Breast epithelium (tissue), 4 donors: ENCODE results near the gene CAMSAP1. TPM values are rescaled to one million over a fixed set of nuclear protein-coding genes. Genes with fewer than 3 reads are reported as not detected.
A peak's percentile ranks its signal among the peaks of the same experiment; 100 is the strongest.

Experiments
- DNase-seq, 2 donors: peaks; one replicate each; pipeline ENCODE4 v3.0.0-alpha.2; 2019; ENCODE audit warnings: low spot score in 2 of 2
- H3K27ac ChIP-seq, 2 donors: fragments of 200-600 bp; sonication (generic) in 1 of 2; one replicate each; pipeline ENCODE4 v1.5.1; 2016 to 2019; ENCODE audit warnings: mild to moderate bottlenecking in 1 of 2
- H3K27me3 ChIP-seq, 2 donors: fragments of 200-600 bp; sonication (generic) in 1 of 2; one replicate each; pipeline versions ENCODE4 v1.5.1 to v1.6.0; 2017 to 2019; ENCODE audit warnings: control low read depth in 1 of 2, mild to moderate bottlenecking in 1 of 2
- H3K36me3 ChIP-seq: fragments of 200-600 bp; one replicate; pipeline ENCODE4 v1.5.1; 2019
- H3K4me1 ChIP-seq, 2 donors: fragments of 200-600 bp; sonication (generic); one replicate each; pipeline ENCODE4 v1.5.1; 2016 to 2019; ENCODE audit warnings: control low read depth in 1 of 2
- H3K4me3 ChIP-seq, 3 donors: fragments of 200-600 bp; sonication (generic); 1 replicate in 2 of 3; 2 replicates in 1 of 3; pipeline ENCODE4 v1.5.1; 2016 to 2019; ENCODE audit warnings: mild to moderate bottlenecking in 3 of 3, moderate library complexity in 2 of 3
- H3K9me3 ChIP-seq, 2 donors: fragments of 200-600 bp; sonication (generic) in 1 of 2; one replicate each; pipeline ENCODE4 v1.5.1; 2016 to 2019; ENCODE audit warnings: control low read depth in 1 of 2
- POLR2A ChIP-seq: fragments of 450-650 bp; IDR thresholded peaks from one replicate; pipeline ENCODE4 v1.6.1; 2016; ENCODE audit warnings: antibody characterized with exemption, mild to moderate bottlenecking, moderate library complexity
- POLR2AphosphoS5 ChIP-seq, 3 donors: sonication (generic); formaldehyde crosslinking; IDR thresholded peaks; one replicate each; pipeline ENCODE4 v1.6.1; 2017; ENCODE audit warnings: antibody characterized with exemption in 3 of 3
- intact Hi-C: fragments of 100-400 bp; cut with DNase I; formaldehyde crosslinking; loops from one replicate; pipeline ENCODE4 v1.15.1; 2023; ENCODE audit warnings: low total_unique reads
- total RNA-seq, 3 donors: library from RNA; depleted of rRNA; stranded (reverse); fragments of >200 nt; gene quantifications; one replicate each; pipeline ENCODE4 v1.1.0, GENCODE V29; 2016
- TF ChIP-seq, protein P1 (sequence below), 3 donors: fragments of 450-650 bp; IDR thresholded peaks; one replicate each; pipeline ENCODE4 v1.5.1; 2016 to 2017; ENCODE audit warnings: antibody characterized with exemption in 3 of 3, mild to moderate bottlenecking in 3 of 3, moderate library complexity in 3 of 3

The CAMSAP1 gene
- total RNA-seq, 3 donors from 2014 or later, result 25.0 to 29.8 (median 29.0) TPM

DNA sequence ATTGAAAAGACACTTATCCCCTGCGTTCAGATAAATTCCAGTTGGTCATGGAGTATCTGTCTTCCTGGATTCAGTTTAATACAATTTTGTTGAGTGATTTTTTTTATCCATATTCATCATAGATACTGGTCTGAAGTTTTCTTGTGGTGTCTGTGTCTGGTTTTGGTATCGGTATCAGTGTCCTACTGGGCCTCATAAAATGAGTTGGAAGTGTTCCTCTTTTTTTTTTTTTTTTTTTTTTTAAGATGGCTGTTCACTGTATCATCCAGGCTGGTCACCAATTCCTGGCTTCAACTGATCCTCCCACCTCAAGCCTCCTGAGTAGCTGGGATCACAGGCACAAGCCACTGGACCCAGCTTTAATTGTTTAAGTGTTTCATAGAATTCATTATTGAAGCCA, 2.9 kb upstream of the CAMSAP1 start:
- no peak overlapping the region for H3K27ac ChIP-seq
- H3K4me1 ChIP-seq, result peaks cover 5 to 13% of the 10 kb centered on the region in 2 donors
- H3K4me3 ChIP-seq, result no peak overlapping the region
- H3K36me3 ChIP-seq, result peaks cover 5% of the 10 kb centered on the region
- TF ChIP-seq POLR2AphosphoS5 (IDR thresholded peaks at IDR 0.05) (no peak), POLR2A (no peak)
- TF ChIP-seq, protein P1, sequence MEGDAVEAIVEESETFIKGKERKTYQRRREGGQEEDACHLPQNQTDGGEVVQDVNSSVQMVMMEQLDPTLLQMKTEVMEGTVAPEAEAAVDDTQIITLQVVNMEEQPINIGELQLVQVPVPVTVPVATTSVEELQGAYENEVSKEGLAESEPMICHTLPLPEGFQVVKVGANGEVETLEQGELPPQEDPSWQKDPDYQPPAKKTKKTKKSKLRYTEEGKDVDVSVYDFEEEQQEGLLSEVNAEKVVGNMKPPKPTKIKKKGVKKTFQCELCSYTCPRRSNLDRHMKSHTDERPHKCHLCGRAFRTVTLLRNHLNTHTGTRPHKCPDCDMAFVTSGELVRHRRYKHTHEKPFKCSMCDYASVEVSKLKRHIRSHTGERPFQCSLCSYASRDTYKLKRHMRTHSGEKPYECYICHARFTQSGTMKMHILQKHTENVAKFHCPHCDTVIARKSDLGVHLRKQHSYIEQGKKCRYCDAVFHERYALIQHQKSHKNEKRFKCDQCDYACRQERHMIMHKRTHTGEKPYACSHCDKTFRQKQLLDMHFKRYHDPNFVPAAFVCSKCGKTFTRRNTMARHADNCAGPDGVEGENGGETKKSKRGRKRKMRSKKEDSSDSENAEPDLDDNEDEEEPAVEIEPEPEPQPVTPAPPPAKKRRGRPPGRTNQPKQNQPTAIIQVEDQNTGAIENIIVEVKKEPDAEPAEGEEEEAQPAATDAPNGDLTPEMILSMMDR (IDR thresholded peaks at IDR 0.05), result no peak
- H3K9me3 ChIP-seq, result peaks cover 23 to 31% of the 10 kb centered on the region in 2 donors
- no peaks in the 10 kb centered on the region for H3K27me3 ChIP-seq
- DNase-seq, result no peak
- intact Hi-C loops, result no loop called here

DNA sequence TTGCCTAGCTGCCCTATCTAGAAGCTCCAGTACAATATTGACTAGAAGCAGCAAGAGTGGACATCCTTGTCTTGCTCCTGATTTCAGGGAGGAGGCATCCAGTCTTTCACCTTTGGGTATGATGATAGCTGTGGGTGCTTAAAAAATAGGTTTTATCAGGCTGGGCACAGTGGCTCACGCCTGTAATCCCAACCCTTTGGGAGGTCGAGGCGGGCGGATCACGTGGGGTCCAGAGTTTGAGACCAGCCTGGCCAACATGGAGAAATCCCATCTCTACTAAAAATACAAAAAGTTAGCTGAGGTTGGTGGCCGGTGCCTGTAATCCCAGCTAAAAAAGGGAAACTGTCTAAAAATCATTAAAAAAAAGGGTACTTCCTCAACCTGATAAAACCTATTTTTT, 2.0 kb upstream of the CAMSAP1 start:
- TF ChIP-seq POLR2A, result no peak
- TF ChIP-seq POLR2AphosphoS5 (IDR thresholded peaks at IDR 0.05), result no peak
- TF ChIP-seq, protein P1 (IDR thresholded peaks at IDR 0.05), result no peak
- Histone ChIP-seq H3K4me3 (no peak overlapping the region), H3K27ac (no peak overlapping the region), H3K4me1 (peaks cover 5 to 13% of the 10 kb centered on the region in 2 donors), H3K36me3 (no peaks in the 10 kb centered on the region), H3K9me3 (peaks cover 14 to 22% of the 10 kb centered on the region in 2 donors), H3K27me3 (no peaks in the 10 kb centered on the region)
- peak in 1 of 2 donors; percentile 3 for DNase-seq
- intact Hi-C loops, result no loop called here

DNA sequence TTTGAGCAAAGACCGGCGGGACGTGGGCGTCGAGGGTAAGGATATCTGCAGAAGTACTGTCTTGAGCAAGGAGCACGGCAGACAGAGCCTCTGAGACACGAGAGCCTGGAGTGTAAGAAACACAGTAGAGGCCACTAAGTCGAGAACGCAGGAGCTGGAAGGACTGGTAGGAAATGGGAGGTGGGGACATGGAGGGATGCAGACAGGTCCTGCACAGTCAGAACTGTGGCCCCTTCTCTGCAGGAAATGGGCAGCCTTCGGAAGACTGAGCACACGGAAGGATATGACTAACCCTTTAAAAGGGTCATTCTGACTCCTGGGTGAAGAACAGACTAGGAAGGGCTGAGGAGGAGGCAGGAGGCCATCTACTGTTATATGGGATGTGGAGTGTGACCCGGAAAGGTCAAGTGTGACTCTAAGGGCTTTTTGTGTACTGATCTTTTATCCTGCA, 1.4 kb upstream of the CAMSAP1 start:
- Histone ChIP-seq H3K9me3 (peaks cover 8 to 20% of the 10 kb centered on the region in 2 donors), H3K27ac (no peak overlapping the region), H3K36me3 (no peaks in the 10 kb centered on the region), H3K27me3 (no peaks in the 10 kb centered on the region), H3K4me1 (peaks cover 5 to 13% of the 10 kb centered on the region in 2 donors), H3K4me3 (peak overlapping the region in 2 of 3 donors; percentile 70 to 94)
- DNase-seq, result peak in 1 of 2 donors; percentile 43
- TF ChIP-seq, protein P1 (IDR thresholded peaks at IDR 0.05), result no peak
- TF ChIP-seq POLR2A (no peak), POLR2AphosphoS5 (IDR thresholded peaks at IDR 0.05) (no peak)
- intact Hi-C loops, result no loop called here

DNA sequence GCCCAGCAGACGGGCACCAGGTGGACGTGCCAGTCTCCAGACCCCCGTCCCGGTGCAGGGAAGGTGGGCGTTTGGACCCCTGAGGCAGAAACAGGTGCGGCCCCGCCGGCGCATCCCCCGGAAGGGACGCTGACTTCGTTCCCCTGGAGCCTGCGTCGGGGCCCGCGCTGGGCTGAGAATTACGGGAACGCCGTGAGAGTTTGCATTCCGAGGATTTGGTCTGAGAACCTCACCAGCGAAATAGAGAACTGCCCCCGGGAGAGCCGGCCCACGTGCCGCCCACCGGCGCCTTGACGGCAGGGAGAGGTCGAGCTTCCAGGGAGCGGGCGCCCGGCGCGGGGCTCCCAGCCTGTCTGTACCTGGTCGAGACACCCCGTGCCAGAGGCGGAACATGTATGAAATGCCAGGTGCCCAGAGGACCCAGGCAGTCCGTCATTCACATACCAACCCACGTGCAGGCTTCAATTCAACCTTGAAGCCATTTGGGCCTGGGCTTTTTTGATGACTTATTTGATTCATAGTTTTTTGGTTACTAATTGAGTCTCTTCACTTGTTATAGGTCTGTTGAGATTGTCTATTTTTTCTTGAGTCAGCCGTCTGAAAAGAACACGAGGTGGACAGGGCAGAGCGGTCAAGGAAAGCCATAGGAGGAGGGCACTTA, 877 bp upstream of the CAMSAP1 start:
- H3K9me3 ChIP-seq, result peaks cover 3 to 17% of the 10 kb centered on the region in 2 donors
- intact Hi-C loops, result no loop called here
- no peak for TF ChIP-seq POLR2A
- TF ChIP-seq, protein P1 (IDR thresholded peaks at IDR 0.05), result no peak
- no peak for TF ChIP-seq POLR2AphosphoS5 (IDR thresholded peaks at IDR 0.05)
- H3K4me1 ChIP-seq, result peaks cover 5 to 13% of the 10 kb centered on the region in 2 donors
- H3K4me3 ChIP-seq, result peak overlapping the region; percentile 70 to 94 (median 72)
- no peak for DNase-seq
- no peaks in the 10 kb centered on the region for H3K36me3 ChIP-seq
- no peaks in the 10 kb centered on the region for H3K27me3 ChIP-seq
- H3K27ac ChIP-seq, result peak overlapping the region; percentile 69 to 87

DNA sequence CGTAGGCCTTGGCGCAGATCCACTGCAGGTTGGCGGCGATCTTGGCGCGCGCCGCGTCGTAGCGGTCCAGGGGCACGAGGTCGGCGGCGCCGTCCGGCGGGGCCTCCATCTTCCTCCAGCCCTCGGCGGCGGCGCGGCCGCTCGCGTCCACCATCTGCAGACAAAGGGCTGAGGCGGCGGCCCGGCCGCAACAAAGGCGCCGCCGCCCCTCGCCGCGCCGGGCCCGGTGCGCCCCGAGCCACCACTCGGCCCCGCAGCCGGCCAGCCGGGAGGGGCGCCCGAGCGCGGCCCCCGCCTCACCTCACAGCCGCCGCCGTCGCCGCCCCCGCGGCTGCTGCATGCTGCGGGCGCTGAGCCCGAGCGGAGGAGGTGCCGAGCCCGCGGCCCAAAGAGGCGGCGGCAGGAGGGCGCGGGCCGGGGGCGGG, 328 bp downstream of the CAMSAP1 start:
- Histone ChIP-seq H3K9me3 (peaks cover 0 to 5% of the 10 kb centered on the region in 2 donors), H3K4me3 (peak overlapping the region; percentile 70 to 94 (median 72)), H3K27ac (peak overlapping the region in 1 of 2 donors; percentile 78), H3K4me1 (peaks cover 5 to 13% of the 10 kb centered on the region in 2 donors), H3K27me3 (no peaks in the 10 kb centered on the region), H3K36me3 (no peaks in the 10 kb centered on the region)
- intact Hi-C loops, result no loop called here
- no peak for DNase-seq
- TF ChIP-seq POLR2A (no peak), POLR2AphosphoS5 (IDR thresholded peaks at IDR 0.05) (no peak)
- TF ChIP-seq, protein P1 (IDR thresholded peaks at IDR 0.05), result no peak
